A549 (cell line): ENCODE measurements around the gene PRTG. TPM values are rescaled to one million over a fixed set of nuclear protein-coding genes. Genes with fewer than 3 reads are reported as not detected.
"Not testable (repeated sequence)": the region's sequence is repeated elsewhere in the genome, so short reads cannot be mapped to it uniquely, and the experiment has no call there.

Source experiments
- ATAC-seq, 2 experiments: fragments of 200-7000 bp in 1 of 2; fragments of >200 bp in 1 of 2; cut with Nextera tagmentation in 1 of 2; cut with Tn5 transposase in 1 of 2; 3 replicates each; pipeline versions ENCODE4 v1.8.0 to v1.9.1; 2018 to 2020; ENCODE audit warnings: mild to moderate bottlenecking in 1 of 2, moderate library complexity in 1 of 2
- CTCF ChIA-PET: fragments of 300-600 bp; sonication (Branson Sonifier 250); formaldehyde crosslinking; extraction: SDS; loops from one replicate; lab custom pipeline; 2021; ENCODE audit warnings: antibody characterized with exemption, inconsistent platforms; lab: Yijun Ruan, JAX
- POLR2A ChIA-PET: fragments of 350-600 bp; formaldehyde crosslinking; extraction: SDS; loops from one replicate; lab custom pipeline; 2021; ENCODE audit warnings: antibody characterized with exemption, inconsistent platforms; lab: Yijun Ruan, JAX
- DNase-seq, 2 experiments: peaks; one replicate each; pipeline versions ENCODE4 v3.0.0 to v3.0.0-alpha.2; 2011 to 2016; ENCODE audit warnings: low read depth in 1 of 2, low spot score in 1 of 2
- FAIRE-seq: peaks from 2 replicates; lab custom pipeline; 2011; peaks lifted over from hg19 to GRCh38; lab: Jason Lieb, UNC
- H3K27ac ChIP-seq, 2 experiments: fragments of >200 bp; sonication (Bioruptor Twin); formaldehyde crosslinking; 3 replicates each; pipeline ENCODE4 v1.5.1; 2016 to 2017
- H3K4me1 ChIP-seq: fragments of >200 bp; sonication (Bioruptor Twin); formaldehyde crosslinking; 3 replicates; pipeline ENCODE4 v1.6.1; 2016
- H3K4me2 ChIP-seq: fragments of >200 bp; sonication (Bioruptor Twin); formaldehyde crosslinking; 3 replicates; pipeline ENCODE4 v1.6.1; 2016
- H3K4me3 ChIP-seq: fragments of >200 bp; sonication (Bioruptor Twin); formaldehyde crosslinking; 3 replicates; pipeline ENCODE4 v1.5.1; 2016
- H3K9me3 ChIP-seq: fragments of >200 bp; sonication (Bioruptor Twin); formaldehyde crosslinking; 3 replicates; pipeline ENCODE4 v1.6.1; 2016
- BCL3 ChIP-seq: fragments of >200 bp; sonication (Bioruptor Twin); formaldehyde crosslinking; IDR thresholded peaks from 3 replicates; pipeline ENCODE4 v1.6.1; 2016
- CBX2 ChIP-seq: fragments of 200-600 bp; sonication (generic); IDR thresholded peaks from 2 replicates; pipeline ENCODE4 v1.6.1; 2016; ENCODE audit warnings: low read depth, mild to moderate bottlenecking, borderline replicate concordance
- CBX8 ChIP-seq: fragments of 200-600 bp; sonication (generic); IDR thresholded peaks from 2 replicates; pipeline ENCODE4 v1.6.1; 2016
- CHD4 ChIP-seq: fragments of 200-600 bp; sonication (generic); IDR thresholded peaks from 2 replicates; pipeline ENCODE4 v1.6.1; 2016; ENCODE audit warnings: antibody characterized with exemption, mild to moderate bottlenecking, borderline replicate concordance
- EHF ChIP-seq: fragments of 250-450 bp; sonication (Bioruptor Pico); IDR thresholded peaks from 2 replicates; pipeline ENCODE4 v1.5.0; 2020; ENCODE audit warnings: mild to moderate bottlenecking
- EHMT2 ChIP-seq: fragments of 200-600 bp; sonication (generic); IDR thresholded peaks from 2 replicates; pipeline ENCODE4 v1.6.1; 2016; ENCODE audit warnings: antibody characterized with exemption, low read depth, mild to moderate bottlenecking, moderate library complexity
- EP300 ChIP-seq, 2 experiments: fragments of >200 bp; sonication (Bioruptor Twin); formaldehyde crosslinking; IDR thresholded peaks; 2 replicates in 1 of 2; 3 replicates in 1 of 2; pipeline ENCODE4 v1.6.1; 2016 to 2017
- ESRRA ChIP-seq: fragments of 150-350 bp; IDR thresholded peaks from 2 replicates; pipeline ENCODE4 v1.6.1; 2014; ENCODE audit warnings: mild to moderate bottlenecking, low read length, borderline replicate concordance
- FOSB ChIP-seq: fragments of 250-450 bp; sonication (Bioruptor Pico); IDR thresholded peaks from 2 replicates; pipeline ENCODE4 v1.5.0; 2020; ENCODE audit warnings: mild to moderate bottlenecking, moderate library complexity
- FOSL2 ChIP-seq, 2 experiments: fragments of 450-650 bp in 1 of 2; fragments of >200 bp in 1 of 2; sonication (Bioruptor Twin) in 1 of 2; formaldehyde crosslinking; IDR thresholded peaks; 2 replicates each; pipeline versions ENCODE4 v1.5.0 to v1.6.1; 2016 to 2020; ENCODE audit warnings: mild to moderate bottlenecking in 1 of 2, moderate library complexity in 1 of 2
- HDAC2 ChIP-seq: fragments of 200-600 bp; sonication (generic); IDR thresholded peaks from 2 replicates; pipeline ENCODE4 v1.6.1; 2016
- HOXB13 ChIP-seq: fragments of 250-450 bp; sonication (Bioruptor Pico); IDR thresholded peaks from 2 replicates; pipeline ENCODE4 v1.5.0; 2020; ENCODE audit warnings: low read depth, mild to moderate bottlenecking, moderate library complexity
- MAFK ChIP-seq: fragments of 450-650 bp; IDR thresholded peaks from 2 replicates; pipeline ENCODE4 v1.6.1; 2014; ENCODE audit not compliant: partially characterized antibody
- MAZ ChIP-seq: fragments of 150-350 bp; IDR thresholded peaks from 2 replicates; pipeline ENCODE4 v1.6.1; 2014; ENCODE audit warnings: antibody characterized with exemption, low read depth, low read length, borderline replicate concordance
- MYC ChIP-seq: IDR thresholded peaks from 2 replicates; pipeline ENCODE4 v1.6.1; 2012; ENCODE audit warnings: mild to moderate bottlenecking, inconsistent platforms, low read length, improper control_type of control experiment, borderline replicate concordance
- POLR2A ChIP-seq: IDR thresholded peaks from 2 replicates; pipeline ENCODE4 v1.6.1; 2012; ENCODE audit warnings: mild to moderate bottlenecking, low read length
- RAD21 ChIP-seq, 2 experiments: fragments of >200 bp in 1 of 2; sonication (Bioruptor Twin) in 1 of 2; formaldehyde crosslinking in 1 of 2; IDR thresholded peaks in 1 of 2; conservative IDR thresholded peaks in 1 of 2; 2 replicates in 1 of 2; 3 replicates in 1 of 2; pipeline ENCODE4 v1.6.1; 2012 to 2018; ENCODE audit warnings: inconsistent platforms in 1 of 2
- RCOR1 ChIP-seq: fragments of 150-350 bp; IDR thresholded peaks from 2 replicates; pipeline ENCODE4 v1.6.1; 2014; ENCODE audit warnings: antibody characterized with exemption, low read length, low read depth
- RFX5 ChIP-seq: fragments of 450-650 bp; IDR thresholded peaks from 2 replicates; pipeline ENCODE4 v1.7.1; 2014; ENCODE audit warnings: antibody characterized with exemption, mild to moderate bottlenecking, moderate library complexity
- SMC3 ChIP-seq: fragments of >200 bp; sonication (Bioruptor Twin); formaldehyde crosslinking; IDR thresholded peaks from 3 replicates; pipeline ENCODE4 v1.6.1; 2018; ENCODE audit warnings: inconsistent platforms
- ZC3H11A ChIP-seq: fragments of 450-650 bp; IDR thresholded peaks from 2 replicates; pipeline ENCODE4 v1.6.1; 2014; ENCODE audit warnings: antibody characterized with exemption, mild to moderate bottlenecking
- ZFP36 ChIP-seq: fragments of 450-650 bp; IDR thresholded peaks from 2 replicates; pipeline ENCODE4 v1.6.1; 2014; ENCODE audit warnings: borderline replicate concordance; ENCODE audit not compliant: partially characterized antibody
- ZNF302 ChIP-seq: fragments of 250-450 bp; sonication (Bioruptor Pico); IDR thresholded peaks from 2 replicates; pipeline ENCODE4 v1.9.0; 2021; ENCODE audit warnings: inconsistent platforms, mild to moderate bottlenecking, moderate library complexity
- ZSCAN20 ChIP-seq: fragments of 250-450 bp; sonication (Bioruptor Pico); IDR thresholded peaks from 2 replicates; pipeline ENCODE4 v1.8.0; 2022; ENCODE audit warnings: mild to moderate bottlenecking, moderate library complexity
- WGBS: methylation state at CpG from one replicate; pipeline ENCODE4 v1.1.6; 2017; ENCODE audit errors: missing lambda C conversion rate; 5-methylcytosine and 5-hydroxymethylcytosine counted together
- polyA plus RNA-seq, 4 experiments: library from polyadenylated mRNA; depleted of rRNA in 3 of 4; stranded (reverse); fragments of >200 nt; fragmentation: RNase III in 1 of 4; extraction: RNeasy Plus Mini Kit Qiagen cat#74134 plus additional on column Dnase treatment in 1 of 4; gene quantifications; 2 replicates in 3 of 4; 3 replicates in 1 of 4; pipeline ENCODE4 v1.2.3, GENCODE V29; 2011 to 2017
- TF ChIP-seq, protein P1 (sequence below): IDR thresholded peaks from 2 replicates; pipeline ENCODE4 v1.6.1; 2012; ENCODE audit warnings: low read depth, borderline replicate concordance
- TF ChIP-seq, protein P2 (sequence below): IDR thresholded peaks from 2 replicates; pipeline ENCODE4 v1.6.1; 2012
- TF ChIP-seq, protein P3 (sequence below): fragments of >200 bp; sonication (Bioruptor Twin); formaldehyde crosslinking; IDR thresholded peaks from 2 replicates; pipeline ENCODE4 v1.6.1; 2016
- TF ChIP-seq, protein P4 (sequence below): fragments of 250-450 bp; sonication (Bioruptor Pico); IDR thresholded peaks from 2 replicates; pipeline ENCODE4 v1.5.0; 2020; ENCODE audit warnings: low read depth, mild to moderate bottlenecking, moderate library complexity

The PRTG gene
- polyA plus RNA-seq, 2 of the 4 experiments (the other 2 are of a cell fraction): 5.5 to 10.7 TPM

GRCh38 chr15:55786341-55786740, 43.4 kb upstream of the PRTG start:
- Histone ChIP-seq H3K4me3 (no peak overlapping the region), H3K4me1 (no peaks in the 10 kb centered on the region; the same call in 2 of the 3 replicates), H3K27ac (no peak overlapping the region), H3K4me2 (no peak overlapping the region), H3K9me3 (no peaks in the 10 kb centered on the region)
- DNase-seq: no peak
- ChIA-PET POLR2A (no interaction called here), CTCF (interaction anchor here (0.5 to 1.1 kb wide), 4 partner anchors 12 to 623 kb away, joined by 4 read pairs; no protein-coding TSS in a partner anchor)
- no peak for ATAC-seq
- TF ChIP-seq CHD4 (no peak), ZC3H11A (no peak), EHF (CRISPR knock-in tag) (no peak), BCL3 (no peak), RFX5 (no peak), RAD21 (conservative IDR thresholded peaks at IDR 0.05 in 1 of 2, IDR thresholded peaks at IDR 0.05 in 1 of 2) (no peak), HDAC2 (no peak), EHMT2 (no peak), ZSCAN20 (no peak), CBX2 (no peak), SMC3 (no peak), RCOR1 (no peak), EP300 (IDR thresholded peaks at IDR 0.05) (no peak)
- TF ChIP-seq, protein P1, sequence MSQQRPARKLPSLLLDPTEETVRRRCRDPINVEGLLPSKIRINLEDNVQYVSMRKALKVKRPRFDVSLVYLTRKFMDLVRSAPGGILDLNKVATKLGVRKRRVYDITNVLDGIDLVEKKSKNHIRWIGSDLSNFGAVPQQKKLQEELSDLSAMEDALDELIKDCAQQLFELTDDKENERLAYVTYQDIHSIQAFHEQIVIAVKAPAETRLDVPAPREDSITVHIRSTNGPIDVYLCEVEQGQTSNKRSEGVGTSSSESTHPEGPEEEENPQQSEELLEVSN: no peak
- TF ChIP-seq, protein P2, sequence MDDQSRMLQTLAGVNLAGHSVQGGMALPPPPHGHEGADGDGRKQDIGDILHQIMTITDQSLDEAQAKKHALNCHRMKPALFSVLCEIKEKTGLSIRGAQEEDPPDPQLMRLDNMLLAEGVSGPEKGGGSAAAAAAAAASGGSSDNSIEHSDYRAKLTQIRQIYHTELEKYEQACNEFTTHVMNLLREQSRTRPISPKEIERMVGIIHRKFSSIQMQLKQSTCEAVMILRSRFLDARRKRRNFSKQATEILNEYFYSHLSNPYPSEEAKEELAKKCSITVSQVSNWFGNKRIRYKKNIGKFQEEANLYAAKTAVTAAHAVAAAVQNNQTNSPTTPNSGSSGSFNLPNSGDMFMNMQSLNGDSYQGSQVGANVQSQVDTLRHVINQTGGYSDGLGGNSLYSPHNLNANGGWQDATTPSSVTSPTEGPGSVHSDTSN: no peak
- no peak for FAIRE-seq
- WGBS: 91% methylated on average over 3 of the region's 3 CpGs

GRCh38 chr15:55785593-55785992, 42.6 kb upstream of the PRTG start:
- H3K4me3 ChIP-seq, CTCF ChIA-PET, H3K4me1 ChIP-seq, FAIRE-seq, H3K27ac ChIP-seq, H3K9me3 ChIP-seq, DNase-seq, ATAC-seq, H3K4me2 ChIP-seq, POLR2A ChIA-PET: not testable (repeated sequence)
- 67% methylated on average over 9 of the region's 9 CpGs for WGBS

- H3K4me2 ChIP-seq: no peak overlapping the region
- H3K27ac ChIP-seq: no peak overlapping the region
- ChIA-PET CTCF (interaction anchor here (1.1 to 1.5 kb wide), 3 partner anchors 10 to 113 kb away, joined by 3 to 13 read pairs (median 4); no protein-coding TSS in a partner anchor), POLR2A (no interaction called here)
- FAIRE-seq (no peak), DNase-seq (no peak), ATAC-seq (peak in 1 of 2 experiments; percentile 40; a peak in 2 of 6 replicates)
- H3K4me3 ChIP-seq: no peak overlapping the region
- peaks cover 3% of the 10 kb centered on the region; the same call in 1 of the 3 replicates for H3K9me3 ChIP-seq
- TF ChIP-seq ZFP36 (no peak), MAZ (no peak), CHD4 (no peak), MYC (no peak), RAD21 (conservative IDR thresholded peaks at IDR 0.05 in 1 of 2, IDR thresholded peaks at IDR 0.05 in 1 of 2) (no peak), ZNF302 (CRISPR knock-in tag) (no peak), POLR2A (no peak), RFX5 (no peak), ESRRA (no peak), FOSB (CRISPR knock-in tag) (no peak), FOSL2 (IDR thresholded peaks at IDR 0.05) (no peak), FOSL2 (CRISPR knock-in tag; IDR thresholded peaks at IDR 0.05) (no peak), MAFK (no peak), BCL3 (no peak), SMC3 (no peak), CBX8 (no peak), HOXB13 (no peak)
- TF ChIP-seq, protein P3, sequence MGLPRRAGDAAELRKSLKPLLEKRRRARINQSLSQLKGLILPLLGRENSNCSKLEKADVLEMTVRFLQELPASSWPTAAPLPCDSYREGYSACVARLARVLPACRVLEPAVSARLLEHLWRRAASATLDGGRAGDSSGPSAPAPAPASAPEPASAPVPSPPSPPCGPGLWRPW: no peak
- TF ChIP-seq, protein P4, sequence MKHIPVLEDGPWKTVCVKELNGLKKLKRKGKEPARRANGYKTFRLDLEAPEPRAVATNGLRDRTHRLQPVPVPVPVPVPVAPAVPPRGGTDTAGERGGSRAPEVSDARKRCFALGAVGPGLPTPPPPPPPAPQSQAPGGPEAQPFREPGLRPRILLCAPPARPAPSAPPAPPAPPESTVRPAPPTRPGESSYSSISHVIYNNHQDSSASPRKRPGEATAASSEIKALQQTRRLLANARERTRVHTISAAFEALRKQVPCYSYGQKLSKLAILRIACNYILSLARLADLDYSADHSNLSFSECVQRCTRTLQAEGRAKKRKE (CRISPR knock-in tag): no peak
- no peaks in the 10 kb centered on the region for H3K4me1 ChIP-seq
These were observed 41.3 kb upstream of the PRTG start for GRCh38 chr15:55784286-55784685.
